ENCODE results near the gene FBLN1.

DNA sequence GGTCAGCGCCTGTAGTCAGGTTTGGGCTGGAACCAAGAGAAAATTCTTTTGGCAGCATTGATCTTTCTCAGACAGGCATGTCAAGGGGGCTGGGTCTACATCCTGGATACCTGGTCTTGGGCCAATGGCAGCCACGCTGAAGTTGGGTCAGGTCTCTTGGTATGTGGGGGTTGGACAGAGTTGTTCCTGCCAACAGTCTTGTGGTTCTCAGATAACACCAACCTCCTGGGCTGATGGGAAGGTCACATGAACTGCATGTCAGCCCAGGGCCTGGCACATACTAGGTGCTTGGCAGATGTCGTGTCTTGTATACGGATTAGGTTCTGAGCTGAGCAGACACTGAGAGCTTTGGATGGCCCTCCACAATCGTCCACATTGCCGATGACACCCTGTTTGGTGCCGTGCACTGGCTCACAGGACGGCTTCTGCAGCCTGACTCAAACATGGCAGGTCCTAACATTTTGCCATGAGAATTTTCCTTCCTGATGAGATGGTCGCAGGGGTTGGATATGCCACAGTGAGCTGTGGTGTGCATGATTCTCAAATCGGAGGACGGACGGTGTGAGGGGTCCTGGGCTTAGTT is 42.0 kb downstream of the FBLN1 start:
- TF ChIP-seq, protein P1, sequence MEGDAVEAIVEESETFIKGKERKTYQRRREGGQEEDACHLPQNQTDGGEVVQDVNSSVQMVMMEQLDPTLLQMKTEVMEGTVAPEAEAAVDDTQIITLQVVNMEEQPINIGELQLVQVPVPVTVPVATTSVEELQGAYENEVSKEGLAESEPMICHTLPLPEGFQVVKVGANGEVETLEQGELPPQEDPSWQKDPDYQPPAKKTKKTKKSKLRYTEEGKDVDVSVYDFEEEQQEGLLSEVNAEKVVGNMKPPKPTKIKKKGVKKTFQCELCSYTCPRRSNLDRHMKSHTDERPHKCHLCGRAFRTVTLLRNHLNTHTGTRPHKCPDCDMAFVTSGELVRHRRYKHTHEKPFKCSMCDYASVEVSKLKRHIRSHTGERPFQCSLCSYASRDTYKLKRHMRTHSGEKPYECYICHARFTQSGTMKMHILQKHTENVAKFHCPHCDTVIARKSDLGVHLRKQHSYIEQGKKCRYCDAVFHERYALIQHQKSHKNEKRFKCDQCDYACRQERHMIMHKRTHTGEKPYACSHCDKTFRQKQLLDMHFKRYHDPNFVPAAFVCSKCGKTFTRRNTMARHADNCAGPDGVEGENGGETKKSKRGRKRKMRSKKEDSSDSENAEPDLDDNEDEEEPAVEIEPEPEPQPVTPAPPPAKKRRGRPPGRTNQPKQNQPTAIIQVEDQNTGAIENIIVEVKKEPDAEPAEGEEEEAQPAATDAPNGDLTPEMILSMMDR (IDR thresholded peaks at IDR 0.05; ENCODE audit: low read length) = no peak
- no peak for TF ChIP-seq EZH2 (IDR thresholded peaks at IDR 0.05; ENCODE audit: borderline replicate concordance, low read length)

Data from OCI-LY1 (cell line).